ENCODE measurements around the gene MTRR. TPM values are rescaled to one million over a fixed set of nuclear protein-coding genes. Genes with fewer than 3 reads are reported as not detected.

Gene MTRR
- 10 to 100 TPM; 57.2 to 64.8 (median 57.9) TPM for total RNA-seq

GRCh38 chr5:7868773-7869473 is at the start of gene MTRR, which contains the start of gene FASTKD3:
Gene MTRR (plus strand): TSS chr5:7869148. CDS start chr5:7870795, 1,647 bp downstream.
Gene FASTKD3 (minus strand): TSS chr5:7869031. CDS start chr5:7868083, 948 bp downstream.
- Mint-ChIP-seq H3K36me3 (ENCODE audit: insufficient read depth) (peaks cover 27% of the 10 kb centered on the region), H3K4me1 (ENCODE audit: low read depth) (peaks cover 63% of the 10 kb centered on the region)
- peak; percentile 98 for ATAC-seq

GRCh38 chr5:7822449-7822848 is 46.5 kb upstream of the MTRR start:
- no peaks in the 10 kb centered on the region for H3K4me1 Mint-ChIP-seq (ENCODE audit: low read depth)
- no peak overlapping the region for H3K4me3 Mint-ChIP-seq
- ATAC-seq = no peak
- H3K36me3 Mint-ChIP-seq (ENCODE audit: insufficient read depth) = no peaks in the 10 kb centered on the region
- no peaks in the 10 kb centered on the region for H3K9me3 Mint-ChIP-seq
- peaks cover 30% of the 10 kb centered on the region for H3K27me3 Mint-ChIP-seq (ENCODE audit: low read depth)
- no peak for DNase-seq

More at GRCh38 chr5:7868773-7869473, at the start of gene MTRR, which contains the start of gene FASTKD3:
- peak; percentile 85 for DNase-seq
- Mint-ChIP-seq H3K4me3 (peak within 1 kb of the TSS; percentile 97), H3K9me3 (no peaks in the 10 kb centered on the region), H3K27me3 (ENCODE audit: low read depth) (no peaks in the 10 kb centered on the region)

- H3K4me1 Mint-ChIP-seq (ENCODE audit: low read depth) = no peaks in the 10 kb centered on the region
- H3K4me3 Mint-ChIP-seq = no peak overlapping the region
- no peaks in the 10 kb centered on the region for H3K9me3 Mint-ChIP-seq
- no peaks in the 10 kb centered on the region for H3K36me3 Mint-ChIP-seq (ENCODE audit: insufficient read depth)
- peaks cover 29% of the 10 kb centered on the region for H3K27me3 Mint-ChIP-seq (ENCODE audit: low read depth)
- no peak for DNase-seq
- no peak for ATAC-seq
Observed at GRCh38 chr5:7823594-7823993, 45.4 kb upstream of the MTRR start.

- DNase-seq (no peak), ATAC-seq (no peak)
- no peak overlapping the region for H3K4me3 Mint-ChIP-seq
- H3K4me1 Mint-ChIP-seq (ENCODE audit: low read depth) = no peaks in the 10 kb centered on the region
- H3K27me3 Mint-ChIP-seq (ENCODE audit: low read depth) = peaks cover 21% of the 10 kb centered on the region
- H3K36me3 Mint-ChIP-seq (ENCODE audit: insufficient read depth) = no peaks in the 10 kb centered on the region
- no peaks in the 10 kb centered on the region for H3K9me3 Mint-ChIP-seq
Observed at GRCh38 chr5:7824995-7825394, 44.0 kb upstream of the MTRR start.

GRCh38 chr5:7825630-7826029 is 43.3 kb upstream of the MTRR start:
- no peaks in the 10 kb centered on the region for H3K36me3 Mint-ChIP-seq (ENCODE audit: insufficient read depth)
- no peak overlapping the region for H3K4me3 Mint-ChIP-seq
- peaks cover 21% of the 10 kb centered on the region for H3K27me3 Mint-ChIP-seq (ENCODE audit: low read depth)
- no peak for ATAC-seq
- H3K9me3 Mint-ChIP-seq = no peaks in the 10 kb centered on the region
- DNase-seq = no peak
- no peaks in the 10 kb centered on the region for H3K4me1 Mint-ChIP-seq (ENCODE audit: low read depth)

GRCh38 chr5:7827610-7828009 is 41.3 kb upstream of the MTRR start:
- Mint-ChIP-seq H3K4me1 (ENCODE audit: low read depth) (no peaks in the 10 kb centered on the region), H3K36me3 (ENCODE audit: insufficient read depth) (no peaks in the 10 kb centered on the region), H3K9me3 (no peaks in the 10 kb centered on the region), H3K27me3 (ENCODE audit: low read depth) (peaks cover 15% of the 10 kb centered on the region), H3K4me3 (no peak overlapping the region)
- no peak for DNase-seq
- no peak for ATAC-seq

- no peak for DNase-seq
- no peak for ATAC-seq
- H3K4me1 Mint-ChIP-seq (ENCODE audit: low read depth) = no peaks in the 10 kb centered on the region
- H3K27me3 Mint-ChIP-seq (ENCODE audit: low read depth) = peaks cover 15% of the 10 kb centered on the region
- no peaks in the 10 kb centered on the region for H3K36me3 Mint-ChIP-seq (ENCODE audit: insufficient read depth)
- no peak overlapping the region for H3K4me3 Mint-ChIP-seq
- no peaks in the 10 kb centered on the region for H3K9me3 Mint-ChIP-seq
Observed at GRCh38 chr5:7828269-7828668, 40.7 kb upstream of the MTRR start.

- ATAC-seq = no peak
- no peaks in the 10 kb centered on the region for H3K4me1 Mint-ChIP-seq (ENCODE audit: low read depth)
- H3K4me3 Mint-ChIP-seq = no peak overlapping the region
- H3K27me3 Mint-ChIP-seq (ENCODE audit: low read depth) = peaks cover 11% of the 10 kb centered on the region
- H3K36me3 Mint-ChIP-seq (ENCODE audit: insufficient read depth) = no peaks in the 10 kb centered on the region
- DNase-seq = no peak
- H3K9me3 Mint-ChIP-seq = no peaks in the 10 kb centered on the region
Observed at GRCh38 chr5:7834982-7835381, 34.0 kb upstream of the MTRR start.

GRCh38 chr5:7837403-7837802 is 31.5 kb upstream of the MTRR start:
- DNase-seq (no peak), ATAC-seq (no peak)
- no peak overlapping the region for H3K4me3 Mint-ChIP-seq
- no peaks in the 10 kb centered on the region for H3K4me1 Mint-ChIP-seq (ENCODE audit: low read depth)
- H3K36me3 Mint-ChIP-seq (ENCODE audit: insufficient read depth) = no peaks in the 10 kb centered on the region
- peaks cover 17% of the 10 kb centered on the region for H3K27me3 Mint-ChIP-seq (ENCODE audit: low read depth)
- no peaks in the 10 kb centered on the region for H3K9me3 Mint-ChIP-seq

GRCh38 chr5:7842531-7842930 is 26.4 kb upstream of the MTRR start:
- Mint-ChIP-seq H3K4me1 (ENCODE audit: low read depth) (no peaks in the 10 kb centered on the region), H3K27me3 (ENCODE audit: low read depth) (peaks cover 24% of the 10 kb centered on the region), H3K4me3 (no peak overlapping the region), H3K9me3 (no peaks in the 10 kb centered on the region), H3K36me3 (ENCODE audit: insufficient read depth) (no peaks in the 10 kb centered on the region)
- DNase-seq (no peak), ATAC-seq (no peak)

- no peak for ATAC-seq
- DNase-seq = no peak
- peaks cover 3% of the 10 kb centered on the region for H3K4me1 Mint-ChIP-seq (ENCODE audit: low read depth)
- H3K9me3 Mint-ChIP-seq = no peaks in the 10 kb centered on the region
- H3K4me3 Mint-ChIP-seq = no peak overlapping the region
- peaks cover 37% of the 10 kb centered on the region for H3K27me3 Mint-ChIP-seq (ENCODE audit: low read depth)
- H3K36me3 Mint-ChIP-seq (ENCODE audit: insufficient read depth) = no peaks in the 10 kb centered on the region
Observed at GRCh38 chr5:7844901-7845300, 24.0 kb upstream of the MTRR start.

GRCh38 chr5:7845557-7845956 is 23.4 kb upstream of the MTRR start:
- Mint-ChIP-seq H3K36me3 (ENCODE audit: insufficient read depth) (no peaks in the 10 kb centered on the region), H3K9me3 (no peaks in the 10 kb centered on the region), H3K4me3 (no peak overlapping the region), H3K4me1 (ENCODE audit: low read depth) (peaks cover 3% of the 10 kb centered on the region), H3K27me3 (ENCODE audit: low read depth) (peaks cover 33% of the 10 kb centered on the region)
- ATAC-seq = no peak
- DNase-seq = no peak

- Mint-ChIP-seq H3K36me3 (ENCODE audit: insufficient read depth) (no peaks in the 10 kb centered on the region), H3K4me1 (ENCODE audit: low read depth) (peaks cover 6% of the 10 kb centered on the region), H3K4me3 (no peak overlapping the region), H3K27me3 (ENCODE audit: low read depth) (peaks cover 31% of the 10 kb centered on the region), H3K9me3 (no peaks in the 10 kb centered on the region)
- no peak for ATAC-seq
- no peak for DNase-seq
Observed at GRCh38 chr5:7846327-7846726, 22.6 kb upstream of the MTRR start.

- H3K36me3 Mint-ChIP-seq (ENCODE audit: insufficient read depth) = no peaks in the 10 kb centered on the region
- peaks cover 31% of the 10 kb centered on the region for H3K27me3 Mint-ChIP-seq (ENCODE audit: low read depth)
- H3K9me3 Mint-ChIP-seq = no peaks in the 10 kb centered on the region
- ATAC-seq = no peak
- no peak overlapping the region for H3K4me3 Mint-ChIP-seq
- no peak for DNase-seq
- H3K4me1 Mint-ChIP-seq (ENCODE audit: low read depth) = peaks cover 21% of the 10 kb centered on the region
Observed at GRCh38 chr5:7848296-7848695, 20.7 kb upstream of the MTRR start.

- peak; percentile 38 to 41 for ATAC-seq
- Mint-ChIP-seq H3K4me3 (peak overlapping the region; percentile 71), H3K9me3 (no peaks in the 10 kb centered on the region), H3K27me3 (ENCODE audit: low read depth) (peaks cover 23% of the 10 kb centered on the region), H3K4me1 (ENCODE audit: low read depth) (peaks cover 21% of the 10 kb centered on the region), H3K36me3 (ENCODE audit: insufficient read depth) (no peaks in the 10 kb centered on the region)
- DNase-seq = no peak
Observed at GRCh38 chr5:7849681-7850394, 19.1 kb upstream of the MTRR start.

Data from activated T-cell treated with anti-CD3 and anti-CD28 coated beads, Interleukin-2, amount 50 U/mL, for 4 hours (primary cell).